Measurements from ENCODE around the gene TFDP2. TPM values are rescaled to one million over a fixed set of nuclear protein-coding genes. Genes with fewer than 3 reads are reported as not detected.

Gene TFDP2
- total RNA-seq, 2 experiments from 2014 or later, result 99.9 to 169 TPM

- intact Hi-C loops (cut with micrococcal nuclease; ENCODE audit: unreplicated experiment), result no loop called here
These were observed 244.2 kb downstream of the TFDP2 start for GRCh38 chr3:141905129-141905528.

GRCh38 chr3:141904203-141904602, 245.1 kb downstream of the TFDP2 start:
- ChIA-PET POLR2A (interaction anchor here (0.7 kb wide), 1 partner anchor 9 kb away, joined by 4 read pairs; no protein-coding TSS in a partner anchor), CTCF (ENCODE audit: unreplicated experiment) (no interaction called here)
- peaks cover 13% of the 10 kb centered on the region for H3K9me3 ChIP-seq (ENCODE audit: low read length)
- no peak overlapping the region for H2AFZ ChIP-seq (ENCODE audit: low read length)
- H3K4me1 ChIP-seq (ENCODE audit: insufficient read depth, low read length, poor library complexity, severe bottlenecking), result peaks cover 21% of the 10 kb centered on the region
- H3K79me2 ChIP-seq (ENCODE audit: insufficient read depth, low read depth, low read length), result peaks cover 57% of the 10 kb centered on the region
- no peaks in the 10 kb centered on the region for H3K9me2 ChIP-seq (ENCODE audit: insufficient read depth, low read length)
- H3K4me3 ChIP-seq (ENCODE audit: low read depth, low read length, poor library complexity, severe bottlenecking), result no peak overlapping the region
- DNase-seq (ENCODE audit: low spot score), result no peak
- H3K27ac ChIP-seq (ENCODE audit: low read depth, low read length, poor library complexity, severe bottlenecking), result no peak overlapping the region
- H3K4me2 ChIP-seq (ENCODE audit: low read length), result no peak overlapping the region
- peaks cover 83% of the 10 kb centered on the region for H3K36me3 ChIP-seq (ENCODE audit: insufficient read depth, low read length)
- no peaks in the 10 kb centered on the region; the same call in 1 of the 2 replicates for H4K20me1 ChIP-seq (ENCODE audit: insufficient read depth, low read length)
- BruUV-seq (replicated peaks), result no TSS peak
- intact Hi-C loops (cut with micrococcal nuclease; ENCODE audit: unreplicated experiment), result no loop called here
- TF ChIP-seq EZH2phosphoT487 (IDR thresholded peaks at IDR 0.05; ENCODE audit: borderline replicate concordance, low read depth, low read length) (no peak), CTCF (conservative IDR thresholded peaks at IDR 0.05; ENCODE audit: low read length) (no peak)

More at GRCh38 chr3:141905129-141905528, 244.2 kb downstream of the TFDP2 start:
- no peak for TF ChIP-seq CTCF (conservative IDR thresholded peaks at IDR 0.05; ENCODE audit: low read length)
- TF ChIP-seq EZH2phosphoT487 (IDR thresholded peaks at IDR 0.05; ENCODE audit: borderline replicate concordance, low read depth, low read length), result no peak
- peaks cover 47% of the 10 kb centered on the region for H3K79me2 ChIP-seq (ENCODE audit: insufficient read depth, low read depth, low read length)
- peaks cover 83% of the 10 kb centered on the region for H3K36me3 ChIP-seq (ENCODE audit: insufficient read depth, low read length)
- no peaks in the 10 kb centered on the region for H3K9me2 ChIP-seq (ENCODE audit: insufficient read depth, low read length)
- no TSS peak for BruUV-seq (replicated peaks)
- no peak overlapping the region for H3K4me3 ChIP-seq (ENCODE audit: low read depth, low read length, poor library complexity, severe bottlenecking)
- H4K20me1 ChIP-seq (ENCODE audit: insufficient read depth, low read length), result no peaks in the 10 kb centered on the region; the same call in 1 of the 2 replicates
- POLR2A ChIA-PET, result interaction anchor here (1.1 kb wide), 1 partner anchor 9 kb away, joined by 3 read pairs; no protein-coding TSS in a partner anchor
- H2AFZ ChIP-seq (ENCODE audit: low read length), result no peak overlapping the region
- H3K4me1 ChIP-seq (ENCODE audit: insufficient read depth, low read length, poor library complexity, severe bottlenecking), result peaks cover 21% of the 10 kb centered on the region
- CTCF ChIA-PET (ENCODE audit: unreplicated experiment), result no interaction called here
- DNase-seq (ENCODE audit: low spot score), result no peak
- H3K4me2 ChIP-seq (ENCODE audit: low read length), result no peak overlapping the region
- H3K9me3 ChIP-seq (ENCODE audit: low read length), result peaks cover 6% of the 10 kb centered on the region
- H3K27ac ChIP-seq (ENCODE audit: low read depth, low read length, poor library complexity, severe bottlenecking), result no peak overlapping the region

GRCh38 chr3:141901914-141902313, 247.4 kb downstream of the TFDP2 start:
- CTCF ChIA-PET (ENCODE audit: unreplicated experiment), result no interaction called here
- peaks cover 28% of the 10 kb centered on the region for H3K9me3 ChIP-seq (ENCODE audit: low read length)
- no peaks in the 10 kb centered on the region; the same call in 1 of the 2 replicates for H4K20me1 ChIP-seq (ENCODE audit: insufficient read depth, low read length)
- intact Hi-C loops (cut with micrococcal nuclease; ENCODE audit: unreplicated experiment), result no loop called here
- H3K4me3 ChIP-seq (ENCODE audit: low read depth, low read length, poor library complexity, severe bottlenecking), result no peak overlapping the region
- H3K27ac ChIP-seq (ENCODE audit: low read depth, low read length, poor library complexity, severe bottlenecking), result peak overlapping the region; percentile 57
- DNase-seq (ENCODE audit: low spot score), result peak; percentile 60
- H3K36me3 ChIP-seq (ENCODE audit: insufficient read depth, low read length), result peaks cover 83% of the 10 kb centered on the region
- H3K79me2 ChIP-seq (ENCODE audit: insufficient read depth, low read depth, low read length), result peaks cover 80% of the 10 kb centered on the region
- peaks cover 21% of the 10 kb centered on the region for H3K4me1 ChIP-seq (ENCODE audit: insufficient read depth, low read length, poor library complexity, severe bottlenecking)
- TF ChIP-seq CTCF (conservative IDR thresholded peaks at IDR 0.05; ENCODE audit: low read length) (no peak), EZH2phosphoT487 (IDR thresholded peaks at IDR 0.05; ENCODE audit: borderline replicate concordance, low read depth, low read length) (no peak)
- POLR2A ChIA-PET, result interaction anchor here (0.6 to 1.0 kb wide), 4 partner anchors 10 to 400 kb away, joined by 3 to 5 read pairs (median 4); no protein-coding TSS in a partner anchor
- no peak overlapping the region for H2AFZ ChIP-seq (ENCODE audit: low read length)
- BruUV-seq (replicated peaks), result no TSS peak
- no peaks in the 10 kb centered on the region for H3K9me2 ChIP-seq (ENCODE audit: insufficient read depth, low read length)
- peak overlapping the region; percentile 51 for H3K4me2 ChIP-seq (ENCODE audit: low read length)
